Measurements from ENCODE around the gene SART1. TPM values are rescaled to one million over a fixed set of nuclear protein-coding genes. Genes with fewer than 3 reads are reported as not detected.

SART1 gene
- total RNA-seq, 1 donor from 2014 or later = 36.5 TPM

DNA sequence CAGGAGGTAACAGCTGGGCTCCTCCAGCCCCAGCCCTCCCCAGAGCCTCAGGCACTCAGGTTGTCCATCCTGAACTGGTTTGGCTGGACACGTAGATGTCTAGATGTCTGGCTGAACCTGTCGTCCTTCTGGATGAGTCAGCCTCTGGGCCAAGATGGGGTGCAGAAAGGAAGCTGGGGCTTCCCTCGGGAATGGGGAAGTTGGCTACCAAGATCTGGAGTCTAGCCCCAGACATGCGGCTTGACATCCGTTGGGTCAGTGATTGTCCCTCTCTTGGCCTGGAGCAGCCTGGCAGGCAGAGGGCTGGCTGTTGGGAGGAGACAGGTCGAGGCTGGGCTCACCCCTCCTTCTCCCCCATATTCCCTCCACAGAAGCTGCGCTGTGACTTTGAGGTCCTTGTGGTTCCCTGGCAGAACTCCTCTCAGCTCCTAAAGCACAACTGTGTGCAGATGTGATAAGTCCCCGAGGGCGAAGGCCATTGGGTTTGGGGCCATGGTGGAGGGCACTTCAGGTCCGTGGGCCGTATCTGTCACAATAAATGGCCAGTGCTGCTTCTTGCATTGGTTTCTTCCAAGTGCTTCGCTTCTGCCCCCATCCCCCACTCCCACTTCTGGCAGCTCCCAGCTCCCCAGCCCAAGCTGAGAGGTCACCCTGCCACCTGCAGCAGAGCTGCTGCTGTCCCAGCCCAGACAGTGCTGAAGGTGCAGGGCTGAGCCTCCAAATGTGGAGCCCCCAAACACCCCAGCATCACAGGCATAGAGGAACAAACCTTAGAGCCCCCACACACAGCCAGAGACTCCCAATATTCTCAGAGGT is 51.6 kb downstream of the SART1 start:
- H3K27me3 Mint-ChIP-seq (ENCODE audit: low read depth, unreplicated experiment) = peaks cover 3% of the 10 kb centered on the region
- DNase-seq (ENCODE audit: low read depth) (no peak), FAIRE-seq (no peak)
- Histone ChIP-seq H3K4me1 (ENCODE audit: insufficient read depth, low read length) (peaks cover 21% of the 10 kb centered on the region), H3K4me2 (ENCODE audit: low read length) (no peak overlapping the region), H3K36me3 (ENCODE audit: insufficient read depth, low read length) (no peaks in the 10 kb centered on the region), H3K9me3 (ENCODE audit: insufficient read depth, low read depth, low read length) (no peaks in the 10 kb centered on the region), H3K9ac (ENCODE audit: low read length) (no peak overlapping the region), H3K4me3 (ENCODE audit: insufficient read depth, low read depth, low read length) (no peak overlapping the region), H3K27ac (ENCODE audit: low read depth, low read length) (no peak overlapping the region), H3K79me2 (ENCODE audit: insufficient read depth, low read length) (no peaks in the 10 kb centered on the region), H4K20me1 (ENCODE audit: insufficient read depth, low read length) (no peaks in the 10 kb centered on the region), H3K27me3 (ENCODE audit: insufficient read depth, low read length) (peaks cover 3% of the 10 kb centered on the region), H2AFZ (ENCODE audit: low read depth, low read length) (no peak overlapping the region)
- H3K4me1 Mint-ChIP-seq (ENCODE audit: low read depth, unreplicated experiment) = peaks cover 8% of the 10 kb centered on the region
- no peaks in the 10 kb centered on the region for H3K36me3 Mint-ChIP-seq (ENCODE audit: low read depth, unreplicated experiment)
- H3K27ac Mint-ChIP-seq (ENCODE audit: unreplicated experiment) = no peak overlapping the region
- peaks cover 2% of the 10 kb centered on the region for H3K9me3 Mint-ChIP-seq (ENCODE audit: unreplicated experiment)
- TF ChIP-seq, protein P1, sequence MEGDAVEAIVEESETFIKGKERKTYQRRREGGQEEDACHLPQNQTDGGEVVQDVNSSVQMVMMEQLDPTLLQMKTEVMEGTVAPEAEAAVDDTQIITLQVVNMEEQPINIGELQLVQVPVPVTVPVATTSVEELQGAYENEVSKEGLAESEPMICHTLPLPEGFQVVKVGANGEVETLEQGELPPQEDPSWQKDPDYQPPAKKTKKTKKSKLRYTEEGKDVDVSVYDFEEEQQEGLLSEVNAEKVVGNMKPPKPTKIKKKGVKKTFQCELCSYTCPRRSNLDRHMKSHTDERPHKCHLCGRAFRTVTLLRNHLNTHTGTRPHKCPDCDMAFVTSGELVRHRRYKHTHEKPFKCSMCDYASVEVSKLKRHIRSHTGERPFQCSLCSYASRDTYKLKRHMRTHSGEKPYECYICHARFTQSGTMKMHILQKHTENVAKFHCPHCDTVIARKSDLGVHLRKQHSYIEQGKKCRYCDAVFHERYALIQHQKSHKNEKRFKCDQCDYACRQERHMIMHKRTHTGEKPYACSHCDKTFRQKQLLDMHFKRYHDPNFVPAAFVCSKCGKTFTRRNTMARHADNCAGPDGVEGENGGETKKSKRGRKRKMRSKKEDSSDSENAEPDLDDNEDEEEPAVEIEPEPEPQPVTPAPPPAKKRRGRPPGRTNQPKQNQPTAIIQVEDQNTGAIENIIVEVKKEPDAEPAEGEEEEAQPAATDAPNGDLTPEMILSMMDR (IDR thresholded peaks at IDR 0.05; ENCODE audit: insufficient read depth, low read depth, low read length) = no peak
- TF ChIP-seq EZH2 (IDR thresholded peaks at IDR 0.05; ENCODE audit: insufficient read depth, low read length) = no peak
- no peak overlapping the region for H3K4me3 Mint-ChIP-seq (ENCODE audit: unreplicated experiment)

DNA sequence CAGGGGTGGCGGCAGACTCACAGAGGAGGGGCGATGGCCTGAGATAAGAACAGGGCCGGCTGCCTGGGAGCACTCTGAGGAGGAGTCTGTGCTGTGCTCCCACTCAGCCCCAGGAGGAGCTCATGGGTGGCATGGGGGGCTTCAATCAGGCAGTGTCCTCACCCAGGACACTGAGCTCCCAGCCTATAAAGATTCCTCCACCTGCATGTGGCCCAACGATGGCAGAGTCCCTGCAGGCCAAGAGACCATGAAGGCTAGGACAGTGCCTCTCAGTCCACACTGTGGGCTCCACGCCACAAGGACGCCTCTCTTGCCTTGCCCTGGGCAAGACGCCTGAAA is 52.2 kb downstream of the SART1 start:
- Mint-ChIP-seq H3K9me3 (ENCODE audit: unreplicated experiment) (peaks cover 2% of the 10 kb centered on the region), H3K27ac (ENCODE audit: unreplicated experiment) (no peak overlapping the region)
- no peak for FAIRE-seq

More for the DNA sequence above, 52.2 kb downstream of the SART1 start:
- Histone ChIP-seq H3K4me3 (ENCODE audit: insufficient read depth, low read depth, low read length) (no peak overlapping the region), H3K27me3 (ENCODE audit: insufficient read depth, low read length) (peaks cover 3% of the 10 kb centered on the region), H3K9ac (ENCODE audit: low read length) (no peak overlapping the region), H4K20me1 (ENCODE audit: insufficient read depth, low read length) (no peaks in the 10 kb centered on the region), H3K9me3 (ENCODE audit: insufficient read depth, low read depth, low read length) (no peaks in the 10 kb centered on the region), H3K36me3 (ENCODE audit: insufficient read depth, low read length) (no peaks in the 10 kb centered on the region), H3K27ac (ENCODE audit: low read depth, low read length) (no peak overlapping the region), H3K4me1 (ENCODE audit: insufficient read depth, low read length) (peaks cover 21% of the 10 kb centered on the region), H3K4me2 (ENCODE audit: low read length) (no peak overlapping the region), H2AFZ (ENCODE audit: low read depth, low read length) (no peak overlapping the region), H3K79me2 (ENCODE audit: insufficient read depth, low read length) (no peaks in the 10 kb centered on the region)
- H3K36me3 Mint-ChIP-seq (ENCODE audit: low read depth, unreplicated experiment) = no peaks in the 10 kb centered on the region
- H3K27me3 Mint-ChIP-seq (ENCODE audit: low read depth, unreplicated experiment) = peaks cover 3% of the 10 kb centered on the region
- H3K4me1 Mint-ChIP-seq (ENCODE audit: low read depth, unreplicated experiment) = peaks cover 8% of the 10 kb centered on the region
- no peak overlapping the region for H3K4me3 Mint-ChIP-seq (ENCODE audit: unreplicated experiment)
- TF ChIP-seq, protein P1 (IDR thresholded peaks at IDR 0.05; ENCODE audit: insufficient read depth, low read depth, low read length) = no peak
- no peak for TF ChIP-seq EZH2 (IDR thresholded peaks at IDR 0.05; ENCODE audit: insufficient read depth, low read length)
- DNase-seq (ENCODE audit: low read depth) = no peak
